Loucy (cell line): ENCODE results near the gene RAPGEF5.

ENCODE experiments used
- EZH2phosphoT487 ChIP-seq: fragments of 200-600 bp; IDR thresholded peaks from 2 replicates; pipeline ENCODE4 v1.6.1; 2018; ENCODE audit warnings: antibody characterized with exemption, mild to moderate bottlenecking, moderate library complexity, borderline replicate concordance
- TF ChIP-seq, protein P1 (sequence below): fragments of 200-600 bp; sonication (generic); conservative IDR thresholded peaks from 2 replicates; pipeline ENCODE4 v1.5.1; 2014; ENCODE audit warnings: mild to moderate bottlenecking, antibody characterized with exemption, low read length

DNA sequence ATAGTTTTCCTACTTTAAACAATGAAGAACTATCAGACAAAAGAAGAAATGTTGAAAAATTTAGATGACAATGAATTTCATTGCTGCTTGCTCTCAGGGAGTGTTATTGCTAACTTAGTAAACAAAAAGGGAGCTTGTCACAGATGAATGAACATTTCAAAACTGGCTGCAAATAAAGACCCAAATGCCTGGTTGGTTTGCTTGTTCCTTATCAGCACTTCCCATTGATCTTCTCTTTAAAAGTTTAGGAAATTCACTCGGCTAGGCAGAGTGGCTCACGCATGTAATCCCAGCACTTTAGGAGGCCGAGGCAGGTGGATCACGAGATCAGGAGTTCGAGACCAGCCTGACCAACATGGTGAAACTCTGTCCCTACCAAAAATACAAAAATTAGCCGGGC, 167.2 kb downstream of the RAPGEF5 start:
- TF ChIP-seq, protein P1, sequence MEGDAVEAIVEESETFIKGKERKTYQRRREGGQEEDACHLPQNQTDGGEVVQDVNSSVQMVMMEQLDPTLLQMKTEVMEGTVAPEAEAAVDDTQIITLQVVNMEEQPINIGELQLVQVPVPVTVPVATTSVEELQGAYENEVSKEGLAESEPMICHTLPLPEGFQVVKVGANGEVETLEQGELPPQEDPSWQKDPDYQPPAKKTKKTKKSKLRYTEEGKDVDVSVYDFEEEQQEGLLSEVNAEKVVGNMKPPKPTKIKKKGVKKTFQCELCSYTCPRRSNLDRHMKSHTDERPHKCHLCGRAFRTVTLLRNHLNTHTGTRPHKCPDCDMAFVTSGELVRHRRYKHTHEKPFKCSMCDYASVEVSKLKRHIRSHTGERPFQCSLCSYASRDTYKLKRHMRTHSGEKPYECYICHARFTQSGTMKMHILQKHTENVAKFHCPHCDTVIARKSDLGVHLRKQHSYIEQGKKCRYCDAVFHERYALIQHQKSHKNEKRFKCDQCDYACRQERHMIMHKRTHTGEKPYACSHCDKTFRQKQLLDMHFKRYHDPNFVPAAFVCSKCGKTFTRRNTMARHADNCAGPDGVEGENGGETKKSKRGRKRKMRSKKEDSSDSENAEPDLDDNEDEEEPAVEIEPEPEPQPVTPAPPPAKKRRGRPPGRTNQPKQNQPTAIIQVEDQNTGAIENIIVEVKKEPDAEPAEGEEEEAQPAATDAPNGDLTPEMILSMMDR: no peak
- TF ChIP-seq EZH2phosphoT487: no peak
